Loucy (cell line): Measurements from ENCODE around the gene DENND5B.

Source experiments
- CTCF ChIP-seq: fragments of 200-600 bp; sonication (generic); conservative IDR thresholded peaks from 2 replicates; pipeline ENCODE4 v1.5.1; 2014; ENCODE audit warnings: mild to moderate bottlenecking, antibody characterized with exemption, low read length
- EZH2phosphoT487 ChIP-seq: fragments of 200-600 bp; IDR thresholded peaks from 2 replicates; pipeline ENCODE4 v1.6.1; 2018; ENCODE audit warnings: antibody characterized with exemption, mild to moderate bottlenecking, moderate library complexity, borderline replicate concordance

DNA sequence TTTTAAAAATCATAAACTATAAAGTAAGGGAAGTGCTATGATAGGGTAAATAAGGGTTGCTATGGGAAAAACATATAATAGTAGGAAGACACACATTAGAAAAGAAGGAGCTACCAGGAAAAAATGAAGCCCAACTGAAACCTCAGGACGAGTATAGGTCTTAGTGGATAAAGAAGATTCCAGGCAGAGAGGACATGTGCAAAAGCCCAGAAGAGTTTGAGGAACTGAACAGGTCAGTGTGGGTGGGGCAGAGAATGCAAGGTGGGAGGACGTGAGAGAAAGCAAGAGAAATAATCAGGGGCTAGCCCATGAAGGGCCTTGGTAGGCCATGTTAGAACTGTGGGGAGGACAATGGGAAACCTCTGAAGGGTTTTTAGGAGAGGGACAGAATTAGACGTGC lies 109.5 kb downstream of the DENND5B start:
- no peak for TF ChIP-seq CTCF
- TF ChIP-seq EZH2phosphoT487: no peak
